ENCODE results near the gene GOLPH3L. TPM values are rescaled to one million over a fixed set of nuclear protein-coding genes. Genes with fewer than 3 reads are reported as not detected.
A peak's percentile ranks its signal among the peaks of the same experiment; 100 is the strongest.
"Not testable (repeated sequence)": the region's sequence is repeated elsewhere in the genome, so short reads cannot be mapped to it uniquely, and the experiment has no call there.

GOLPH3L gene
- total RNA-seq, 3 donors from 2014 or later, result 11.2 to 11.9 (median 11.5) TPM

- ATAC-seq; H3K4me1 Mint-ChIP-seq (ENCODE audit: low read depth); H3K9me3 Mint-ChIP-seq; H3K36me3 Mint-ChIP-seq (ENCODE audit: insufficient read depth); H3K27me3 Mint-ChIP-seq (ENCODE audit: low read depth); DNase-seq; H3K4me3 Mint-ChIP-seq: not testable (repeated sequence)
Observed at GRCh38 chr1:150638430-150638829, 58.5 kb downstream of the GOLPH3L start.

DNA sequence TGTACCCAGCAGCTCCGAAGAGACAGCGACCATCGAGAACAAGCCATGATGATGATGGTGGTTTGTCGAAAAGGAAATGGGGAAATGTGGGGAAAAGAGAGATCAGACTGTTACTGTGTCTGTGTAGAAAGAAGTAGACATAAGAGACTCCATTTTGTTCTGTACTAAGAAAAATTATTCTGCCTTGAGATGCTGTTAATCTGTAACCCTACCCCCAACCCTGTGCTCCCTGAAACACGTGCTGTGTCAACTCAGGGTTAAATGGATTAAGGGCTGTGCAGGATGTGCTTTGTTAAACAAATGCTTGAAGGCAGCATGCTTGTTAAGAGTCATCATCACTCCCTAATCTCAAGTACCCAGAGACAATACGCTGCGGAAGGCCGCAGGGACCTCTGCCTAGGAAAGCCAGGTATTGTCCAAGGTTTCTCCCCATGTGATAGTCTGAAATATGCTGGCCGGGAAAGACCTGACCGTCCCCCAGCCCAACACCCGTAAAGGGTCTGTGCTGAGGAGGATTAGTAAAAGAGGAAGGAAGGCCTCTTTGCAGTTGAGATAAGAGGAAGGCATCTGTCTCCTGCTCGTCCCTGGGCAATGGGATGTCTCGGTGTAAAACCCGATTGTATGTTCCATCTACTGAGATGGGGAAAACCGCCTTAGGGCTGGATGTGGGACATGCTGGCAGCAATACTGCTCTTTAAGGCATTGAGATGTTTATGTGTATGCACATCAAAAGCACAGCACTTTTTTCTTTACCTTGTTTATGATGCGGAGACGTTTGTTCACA is 61.9 kb downstream of the GOLPH3L start:
- H3K36me3 Mint-ChIP-seq (ENCODE audit: insufficient read depth); ATAC-seq; H3K9me3 Mint-ChIP-seq; H3K4me3 Mint-ChIP-seq; H3K27me3 Mint-ChIP-seq (ENCODE audit: low read depth); H3K4me1 Mint-ChIP-seq (ENCODE audit: low read depth); DNase-seq: not testable (repeated sequence)

DNA sequence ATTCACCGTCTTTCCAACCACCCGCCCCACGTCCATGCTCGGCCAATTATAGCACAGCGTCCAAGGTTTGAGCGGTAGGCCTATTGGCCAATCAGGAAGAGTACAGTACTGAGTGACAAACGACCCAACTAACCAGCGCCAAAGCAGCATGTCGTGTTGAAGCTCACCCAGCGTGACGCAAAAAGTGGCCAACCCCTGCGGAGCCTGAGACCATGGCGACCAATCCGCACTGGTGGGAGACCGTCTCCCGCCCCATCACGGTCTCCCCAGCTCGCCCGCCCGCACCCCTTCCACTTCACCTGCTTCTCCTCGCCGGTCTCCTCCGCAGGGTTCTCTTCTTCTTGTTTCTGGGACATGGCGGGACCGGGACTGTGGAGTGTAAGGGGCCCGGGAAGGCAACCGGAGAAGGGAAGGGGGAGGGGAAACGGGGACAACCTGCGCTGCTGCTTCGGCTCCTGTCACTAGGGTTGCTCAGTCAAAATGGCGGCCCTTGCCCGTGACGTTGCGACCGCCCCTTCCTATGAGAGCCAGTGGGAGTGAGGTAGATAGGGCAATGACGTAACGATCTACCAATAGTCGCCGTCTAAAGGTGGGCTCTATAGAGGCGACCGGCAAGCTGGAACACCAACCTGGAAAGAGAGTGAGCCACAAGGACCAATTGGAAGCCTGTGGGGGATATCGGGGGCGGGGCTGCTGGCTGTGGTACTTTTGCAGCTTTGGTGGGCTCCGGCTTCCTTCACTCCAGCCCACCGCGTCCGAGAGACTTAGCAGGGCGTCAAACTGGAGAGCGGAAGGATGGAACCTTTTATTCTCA is 67.6 kb downstream of the GOLPH3L start, which contains the start of gene ENSA:
TSS of gene ENSA (minus strand) at position 498 of the 814 bp plus-strand sequence. CDS start at position 356, 142 bp downstream.
- ATAC-seq (peak; percentile 91 to 94), DNase-seq (peak; percentile 92)
- Mint-ChIP-seq H3K9me3 (no peaks in the 10 kb centered on the region), H3K27me3 (ENCODE audit: low read depth) (no peaks in the 10 kb centered on the region), H3K4me1 (ENCODE audit: low read depth) (peaks cover 29% of the 10 kb centered on the region), H3K4me3 (no peak within 1 kb of the TSS), H3K36me3 (ENCODE audit: insufficient read depth) (peaks cover 27% of the 10 kb centered on the region)

DNA sequence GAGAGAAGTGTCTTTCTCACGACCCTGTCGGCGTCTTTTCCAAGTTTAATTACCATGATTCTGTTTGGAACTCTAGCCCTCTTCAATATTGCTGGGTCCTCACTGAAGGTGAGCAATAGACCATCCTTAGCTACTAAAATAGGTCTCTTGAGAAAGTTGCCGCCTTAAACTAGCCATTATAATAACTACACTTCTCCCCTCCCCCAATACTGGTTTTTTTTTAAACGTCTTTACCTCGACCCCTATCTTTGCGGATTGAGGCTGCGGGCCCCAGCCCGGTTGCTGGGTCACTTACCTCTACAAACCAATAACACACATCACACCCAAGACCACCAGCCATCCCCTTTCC is 68.2 kb downstream of the GOLPH3L start:
- peaks cover 34% of the 10 kb centered on the region for H3K4me1 Mint-ChIP-seq (ENCODE audit: low read depth)
- H3K36me3 Mint-ChIP-seq (ENCODE audit: insufficient read depth), result peaks cover 31% of the 10 kb centered on the region
- DNase-seq, result no peak
- no peaks in the 10 kb centered on the region for H3K9me3 Mint-ChIP-seq
- H3K4me3 Mint-ChIP-seq, result no peak overlapping the region
- ATAC-seq, result no peak
- no peaks in the 10 kb centered on the region for H3K27me3 Mint-ChIP-seq (ENCODE audit: low read depth)

GRCh38 chr1:150627826-150628410 is 69.0 kb downstream of the GOLPH3L start:
- ATAC-seq, result no peak
- no peak for DNase-seq
- Mint-ChIP-seq H3K4me3 (no peak overlapping the region), H3K4me1 (ENCODE audit: low read depth) (peaks cover 40% of the 10 kb centered on the region), H3K36me3 (ENCODE audit: insufficient read depth) (peaks cover 36% of the 10 kb centered on the region), H3K9me3 (no peaks in the 10 kb centered on the region), H3K27me3 (ENCODE audit: low read depth) (no peaks in the 10 kb centered on the region)

- no peak for DNase-seq
- ATAC-seq, result no peak
- peaks cover 43% of the 10 kb centered on the region for H3K36me3 Mint-ChIP-seq (ENCODE audit: insufficient read depth)
- H3K27me3 Mint-ChIP-seq (ENCODE audit: low read depth), result no peaks in the 10 kb centered on the region
- peaks cover 56% of the 10 kb centered on the region for H3K4me1 Mint-ChIP-seq (ENCODE audit: low read depth)
- no peaks in the 10 kb centered on the region for H3K9me3 Mint-ChIP-seq
- H3K4me3 Mint-ChIP-seq, result no peak overlapping the region
Observed at GRCh38 chr1:150626150-150626549, 70.8 kb downstream of the GOLPH3L start.

GRCh38 chr1:150624546-150624945 is 72.4 kb downstream of the GOLPH3L start:
- H3K9me3 Mint-ChIP-seq; DNase-seq; ATAC-seq; H3K27me3 Mint-ChIP-seq (ENCODE audit: low read depth): not testable (repeated sequence)
- Mint-ChIP-seq H3K4me1 (ENCODE audit: low read depth) (peaks cover 70% of the 10 kb centered on the region), H3K36me3 (ENCODE audit: insufficient read depth) (peaks cover 51% of the 10 kb centered on the region), H3K4me3 (peak overlapping the region; percentile 59)

DNA sequence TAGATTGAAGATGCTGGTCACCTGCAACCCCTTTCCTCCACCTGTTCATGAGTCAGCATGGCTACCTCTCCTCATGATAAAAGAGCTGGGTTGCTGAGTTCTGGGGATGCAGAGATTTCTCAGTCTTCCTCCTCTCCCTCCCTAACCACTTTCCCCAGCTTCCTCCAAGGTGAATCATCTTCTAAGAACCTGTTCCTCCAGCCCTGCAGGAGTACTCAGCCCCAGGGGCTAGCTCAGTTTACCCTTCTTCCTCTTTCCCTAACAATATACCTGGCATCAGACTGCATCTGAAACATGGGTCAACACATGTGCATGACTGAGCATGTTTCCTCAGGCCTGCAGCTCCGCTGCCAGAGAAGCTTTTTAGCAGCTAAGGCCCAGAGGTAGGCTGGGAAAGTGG is 72.8 kb downstream of the GOLPH3L start:
- not testable (repeated sequence) for H3K27me3 Mint-ChIP-seq (ENCODE audit: low read depth); H3K4me3 Mint-ChIP-seq; DNase-seq; ATAC-seq; H3K9me3 Mint-ChIP-seq
- H3K4me1 Mint-ChIP-seq (ENCODE audit: low read depth), result peaks cover 74% of the 10 kb centered on the region
- H3K36me3 Mint-ChIP-seq (ENCODE audit: insufficient read depth), result peaks cover 55% of the 10 kb centered on the region

DNA sequence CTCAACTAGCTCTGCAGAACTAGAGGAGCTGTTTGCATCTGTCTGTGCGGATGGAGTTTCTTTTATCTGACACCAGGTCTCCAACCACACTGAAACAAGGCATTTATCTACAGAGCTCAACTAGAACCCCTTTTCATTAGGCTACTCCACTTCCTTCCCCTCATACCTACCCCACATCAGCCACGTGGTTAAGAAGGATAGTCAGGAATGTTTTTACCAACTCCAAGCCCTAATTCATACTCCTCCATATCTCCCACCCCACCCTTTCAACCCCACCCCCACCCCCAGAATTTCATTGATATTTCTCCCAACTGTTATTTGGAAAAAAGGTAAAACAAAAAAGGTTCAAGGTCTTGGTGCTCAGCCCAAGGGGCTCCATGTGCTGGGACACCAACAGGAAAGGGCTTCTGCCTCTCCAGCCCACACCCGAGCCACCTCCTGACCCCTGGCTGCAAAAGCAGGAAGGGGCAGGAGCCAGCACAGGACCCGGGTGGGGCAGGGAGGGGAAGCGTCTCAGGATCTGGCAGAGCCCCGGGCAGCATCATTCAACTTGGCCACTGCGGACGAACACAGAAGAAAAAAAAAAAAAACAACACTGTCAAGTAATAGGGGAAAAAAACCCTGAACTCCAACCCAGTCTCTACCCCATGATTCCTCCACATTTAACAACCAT is 74.5 kb downstream of the GOLPH3L start:
- H3K36me3 Mint-ChIP-seq (ENCODE audit: insufficient read depth), result peaks cover 52% of the 10 kb centered on the region
- no peak overlapping the region for H3K4me3 Mint-ChIP-seq
- H3K4me1 Mint-ChIP-seq (ENCODE audit: low read depth), result peaks cover 70% of the 10 kb centered on the region
- no peak for ATAC-seq
- DNase-seq, result no peak
- H3K9me3 Mint-ChIP-seq, result no peaks in the 10 kb centered on the region
- H3K27me3 Mint-ChIP-seq (ENCODE audit: low read depth), result no peaks in the 10 kb centered on the region

DNA sequence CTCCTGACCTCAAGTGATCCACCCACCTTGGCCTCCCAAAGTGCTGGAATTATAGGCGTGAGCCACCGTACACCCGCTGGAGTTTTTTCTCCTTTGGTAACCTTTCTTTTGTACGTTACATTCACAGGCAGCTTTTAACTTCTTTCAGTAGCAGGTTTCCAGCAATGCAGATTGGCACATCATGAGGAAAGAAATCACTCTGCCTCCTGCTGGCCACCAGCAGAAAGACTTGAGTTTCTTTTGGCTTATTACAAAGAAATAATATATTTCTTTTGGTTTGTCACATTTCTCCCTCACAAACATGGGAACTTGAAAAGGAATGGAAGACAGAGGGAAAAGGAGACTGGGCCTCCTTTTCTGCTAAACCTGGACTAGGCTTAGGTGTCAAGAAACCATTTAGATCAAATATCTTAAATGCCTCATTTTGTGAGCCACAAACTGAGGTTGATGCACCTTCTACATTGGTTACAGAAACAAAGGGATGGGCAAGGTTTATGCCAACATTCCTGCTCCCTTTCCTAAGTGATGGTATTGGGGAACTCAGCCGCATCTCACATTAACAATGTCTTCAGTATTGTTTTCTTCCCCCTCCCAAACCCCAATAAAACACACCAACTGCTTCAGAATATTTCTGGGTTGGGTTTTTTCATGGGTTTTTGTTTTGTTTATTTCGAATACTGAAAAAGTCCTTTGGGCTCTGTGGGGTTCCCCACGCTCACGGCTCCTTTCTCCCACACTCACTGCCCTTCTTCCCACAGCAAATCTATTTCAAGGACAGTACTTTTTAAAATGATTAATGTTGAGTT is 75.3 kb downstream of the GOLPH3L start:
- peak; percentile 32 to 51 for ATAC-seq
- peak overlapping the region; percentile 50 for H3K4me3 Mint-ChIP-seq
- peak; percentile 62 for DNase-seq

DNA sequence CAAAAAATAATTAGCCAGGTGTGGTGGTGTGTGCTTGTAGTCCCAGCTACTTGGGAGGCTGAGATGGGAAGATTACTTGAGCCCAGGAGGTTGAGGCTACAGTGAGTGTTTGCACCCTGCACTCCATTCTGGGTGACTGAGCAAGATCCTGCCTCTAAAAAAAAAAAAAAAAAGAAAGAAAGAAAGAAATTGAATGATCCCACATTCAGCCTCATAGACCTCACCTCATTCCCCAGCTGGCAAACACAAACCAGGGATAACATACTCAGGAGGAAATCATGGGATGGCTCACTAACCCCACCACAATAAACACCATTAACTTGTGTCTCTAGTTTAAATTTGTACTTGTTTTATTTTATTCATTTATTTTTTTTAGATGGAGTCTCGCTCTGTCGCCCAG is 76.0 kb downstream of the GOLPH3L start:
- H3K4me3 Mint-ChIP-seq, result no peak overlapping the region
- H3K27me3 Mint-ChIP-seq (ENCODE audit: low read depth), result no peaks in the 10 kb centered on the region
- no peaks in the 10 kb centered on the region for H3K9me3 Mint-ChIP-seq
- peaks cover 52% of the 10 kb centered on the region for H3K36me3 Mint-ChIP-seq (ENCODE audit: insufficient read depth)
- ATAC-seq, result no peak
- H3K4me1 Mint-ChIP-seq (ENCODE audit: low read depth), result peaks cover 71% of the 10 kb centered on the region
- no peak for DNase-seq

More for the DNA sequence above, 75.3 kb downstream of the GOLPH3L start:
- H3K27me3 Mint-ChIP-seq (ENCODE audit: low read depth), result no peaks in the 10 kb centered on the region
- H3K9me3 Mint-ChIP-seq, result no peaks in the 10 kb centered on the region
- peaks cover 50% of the 10 kb centered on the region for H3K36me3 Mint-ChIP-seq (ENCODE audit: insufficient read depth)
- H3K4me1 Mint-ChIP-seq (ENCODE audit: low read depth), result peaks cover 68% of the 10 kb centered on the region

GRCh38 chr1:150619576-150620509 is 77.1 kb downstream of the GOLPH3L start:
- Mint-ChIP-seq H3K27me3 (ENCODE audit: low read depth) (no peaks in the 10 kb centered on the region), H3K4me1 (ENCODE audit: low read depth) (peaks cover 72% of the 10 kb centered on the region), H3K36me3 (ENCODE audit: insufficient read depth) (peaks cover 49% of the 10 kb centered on the region), H3K4me3 (no peak overlapping the region), H3K9me3 (no peaks in the 10 kb centered on the region)
- ATAC-seq (no peak), DNase-seq (no peak)

Data from activated T-cell treated with anti-CD3 and anti-CD28 coated beads, Interleukin-2, amount 50 U/mL, for 4 hours (primary cell).